Activated naive CD8-positive, alpha-beta T cell treated with anti-CD3 and anti-CD28 coated beads, Interleukin-2, amount 10 ng/mL, durations not matched to agents 7 days and 5 days (primary cell): ENCODE measurements around the gene LCMT1. TPM values are rescaled to one million over a fixed set of nuclear protein-coding genes. Genes with fewer than 3 reads are reported as not detected.

ENCODE experiments used
- total RNA-seq, 2 experiments: library from RNA; stranded (reverse); gene quantifications; one replicate each; pipeline ENCODE4 v1.2.3, GENCODE V29; 2021

LCMT1 gene
- total RNA-seq, 2 experiments from 2014 or later = 37.7 to 42.8 TPM

Other genes with a start within 250 kb of the LCMT1 start
- 10 to 100 TPM; 72.9 to 85.4 TPM for gene ARHGAP17, start 96.4 kb upstream of the LCMT1 start, total RNA-seq
- not detected for gene AQP8, start 105.2 kb downstream of the LCMT1 start, total RNA-seq
- gene ZKSCAN2, start 146.1 kb downstream of the LCMT1 start, total RNA-seq = 1 to 10 TPM; 4.3 to 5.5 TPM